Measurements from ENCODE around the gene S1PR2.
"Not testable (repeated sequence)": the region's sequence is repeated elsewhere in the genome, so short reads cannot be mapped to it uniquely, and the experiment has no call there.

Gene S1PR2

DNA sequence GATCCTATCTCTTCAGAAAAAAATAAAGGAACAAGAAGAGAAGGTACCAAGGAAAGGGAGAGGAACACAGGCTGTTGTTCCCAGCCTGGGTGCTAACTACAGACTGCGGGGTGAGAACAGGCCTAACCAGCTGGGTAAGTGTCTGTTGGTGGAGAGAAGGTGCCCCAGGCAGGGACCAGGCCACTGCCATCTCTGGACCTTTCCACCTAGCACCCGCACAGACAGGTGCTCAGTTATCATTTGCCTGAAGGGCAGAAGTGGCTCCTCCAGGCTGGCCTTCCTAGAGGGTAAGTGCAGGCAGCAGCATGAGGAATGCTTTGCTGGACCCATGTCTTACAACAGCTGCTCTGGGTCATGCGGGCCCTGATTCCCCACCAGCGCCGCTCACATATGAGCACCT lies 46.5 kb downstream of the S1PR2 start:
- DNase-seq, result no peak

DNA sequence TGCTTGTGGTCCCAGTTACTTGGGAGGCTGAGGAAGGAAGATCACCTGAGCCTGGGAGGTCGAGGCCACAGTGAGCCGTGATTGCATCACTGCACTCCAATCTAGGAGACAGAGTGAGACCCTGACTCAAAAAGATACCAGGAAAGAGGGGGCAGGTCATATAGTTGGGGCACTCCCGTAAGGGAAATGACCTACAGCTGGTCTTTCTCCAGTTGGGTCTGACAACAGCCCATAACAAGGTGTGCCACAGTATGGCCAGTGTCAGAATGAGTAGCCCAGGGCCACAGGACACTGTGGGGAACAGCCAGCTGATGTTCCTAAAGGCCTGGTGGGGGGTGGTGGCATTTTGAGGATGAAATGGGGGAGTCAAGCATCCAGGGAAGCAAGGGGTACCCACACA lies 47.2 kb downstream of the S1PR2 start:
- DNase-seq, result no peak

DNA sequence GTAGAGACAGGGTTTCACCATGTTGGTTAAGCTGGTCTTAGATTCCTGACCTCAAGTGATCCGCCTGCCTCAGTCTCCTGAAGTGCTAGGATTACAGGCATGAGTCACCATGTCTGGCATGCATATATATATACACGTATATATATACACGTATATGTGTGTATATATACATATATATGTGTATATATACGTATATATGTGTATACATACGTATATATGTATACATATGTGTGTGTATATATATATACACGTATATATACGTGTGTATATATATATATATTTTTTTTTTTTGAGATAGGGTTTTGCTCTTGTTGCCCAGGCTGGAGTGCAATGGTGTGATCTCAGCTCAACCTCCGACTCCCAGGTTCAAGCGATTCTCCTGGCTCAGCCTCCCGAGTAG lies 48.3 kb downstream of the S1PR2 start:
- DNase-seq, result no peak

DNA sequence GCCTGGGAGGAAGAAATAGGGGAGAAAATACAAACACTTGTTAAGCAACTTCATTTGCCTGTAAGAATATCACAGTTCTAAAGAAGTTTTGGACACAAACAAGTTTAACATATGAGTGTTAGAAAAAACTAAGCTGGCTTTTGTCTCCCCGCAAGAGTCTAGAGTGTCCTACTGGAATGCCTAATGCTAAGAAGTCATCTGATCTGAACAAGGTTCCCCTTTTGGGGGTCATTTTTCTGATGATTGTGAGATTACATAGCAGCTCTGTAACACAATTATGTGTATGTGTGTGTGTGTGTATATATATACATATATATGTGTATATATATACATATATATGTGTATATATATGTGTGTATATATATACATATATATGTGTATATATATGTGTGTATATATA lies 49.1 kb downstream of the S1PR2 start:
- no peak for DNase-seq

DNA sequence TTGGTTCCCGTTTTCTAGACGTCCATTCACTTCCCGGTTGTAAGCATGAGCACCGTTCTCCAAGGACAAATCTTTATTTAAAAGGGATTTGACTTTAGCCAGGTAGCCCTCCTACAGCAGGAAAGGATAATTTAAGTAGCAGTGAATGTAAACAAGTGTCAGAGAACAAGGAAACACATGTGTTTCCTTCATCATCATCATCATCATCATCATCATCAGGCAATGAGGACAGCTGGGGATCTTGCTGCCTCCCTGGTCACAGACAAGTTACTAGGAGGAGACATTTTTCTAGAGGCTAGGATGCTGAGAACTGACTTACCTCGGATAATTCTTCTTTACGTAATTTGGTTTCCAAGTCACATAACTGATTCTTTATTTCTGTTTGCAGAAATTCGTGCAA lies 50.7 kb downstream of the S1PR2 start:
- no peak for DNase-seq

DNA sequence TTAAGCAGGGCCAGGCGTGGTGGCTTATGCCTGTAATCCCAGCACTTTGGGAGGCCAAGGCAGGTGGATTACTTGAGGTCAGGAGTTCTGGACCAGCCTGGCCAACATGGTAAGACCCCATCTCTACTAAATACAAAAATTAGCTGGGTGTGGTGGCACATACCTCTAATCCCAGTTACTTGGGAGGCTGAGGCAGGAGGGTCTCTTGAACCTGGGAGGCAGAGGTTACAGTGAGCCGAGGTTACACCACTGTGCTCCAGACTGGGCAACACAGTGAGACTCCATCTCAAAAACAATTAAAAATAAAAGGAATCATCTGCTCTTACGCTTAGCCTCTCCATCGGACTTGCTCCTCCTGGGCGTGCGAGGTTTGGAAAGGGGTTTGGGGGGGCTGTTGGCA lies 51.1 kb downstream of the S1PR2 start:
- not testable (repeated sequence) for DNase-seq

DNA sequence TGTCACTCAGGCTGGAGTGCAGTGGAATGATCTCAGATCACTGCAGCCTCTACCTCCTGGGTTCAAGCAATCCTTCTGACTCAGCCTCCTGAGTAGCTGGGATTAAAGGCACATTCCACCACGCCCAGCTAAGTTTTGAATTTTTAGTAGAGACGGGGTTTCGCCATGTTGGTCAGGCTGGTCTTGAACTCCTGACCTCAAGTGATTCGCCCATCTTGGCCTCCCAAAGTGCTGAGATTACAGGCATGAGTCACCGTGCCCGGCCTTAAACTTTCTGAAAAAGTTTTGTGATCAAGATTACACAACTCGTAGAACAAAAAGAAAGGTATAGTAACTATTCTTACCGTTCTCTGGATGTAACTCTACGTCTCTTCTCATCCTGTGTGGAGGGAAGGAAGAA lies 57.6 kb downstream of the S1PR2 start:
- DNase-seq, result no peak
